ENCODE measurements around the gene SUMF2.

- TF ChIP-seq CTCF (IDR thresholded peaks at IDR 0.05; ENCODE audit: extremely low read depth in 1 of 2, insufficient read depth in 1 of 2, low read depth in 1 of 2, low read length in 2 of 2), result no peak
- no peak for TF ChIP-seq POLR2A (IDR thresholded peaks at IDR 0.05; ENCODE audit: low read depth, low read length)
- no peak for TF ChIP-seq EZH2 (IDR thresholded peaks at IDR 0.05; ENCODE audit: borderline replicate concordance, low read depth, low read length, severe bottlenecking)
- TF ChIP-seq, protein P1, sequence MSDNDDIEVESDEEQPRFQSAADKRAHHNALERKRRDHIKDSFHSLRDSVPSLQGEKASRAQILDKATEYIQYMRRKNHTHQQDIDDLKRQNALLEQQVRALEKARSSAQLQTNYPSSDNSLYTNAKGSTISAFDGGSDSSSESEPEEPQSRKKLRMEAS (IDR thresholded peaks at IDR 0.05; ENCODE audit: insufficient read depth, insufficient read length), result no peak
- TF ChIP-seq POLR2AphosphoS5 (IDR thresholded peaks at IDR 0.05; ENCODE audit: insufficient read depth, low read depth, low read length), result no peak
- no peak for TF ChIP-seq JUN (IDR thresholded peaks at IDR 0.05; ENCODE audit: borderline replicate concordance, insufficient read depth, insufficient read length, low read depth)
- TF ChIP-seq MYC (IDR thresholded peaks at IDR 0.05; ENCODE audit: low read depth, low read length), result no peak
- TF ChIP-seq FOS (IDR thresholded peaks at IDR 0.05; ENCODE audit: borderline replicate concordance, insufficient read depth, low read length), result no peak
These were observed 40.6 kb upstream of the SUMF2 start for GRCh38 chr7:56023500-56023899.
